Amniotic stem cell (primary cell): Measurements from ENCODE around the gene ADARB2.

ENCODE experiments used
- DNase-seq: peaks from one replicate; lab custom pipeline; 2025; lab: John Stamatoyannopoulos, UW

Gene ADARB2

GRCh38 chr10:1663226-1663625, 74.1 kb downstream of the ADARB2 start:
- DNase-seq = no peak

GRCh38 chr10:1662438-1663025, 74.8 kb downstream of the ADARB2 start:
- DNase-seq = no peak

GRCh38 chr10:1661859-1662437, 75.4 kb downstream of the ADARB2 start:
- no peak for DNase-seq

GRCh38 chr10:1661416-1661815, 75.9 kb downstream of the ADARB2 start:
- DNase-seq = no peak

GRCh38 chr10:1660815-1661214, 76.5 kb downstream of the ADARB2 start:
- DNase-seq = no peak

GRCh38 chr10:1660386-1660785, 76.9 kb downstream of the ADARB2 start:
- no peak for DNase-seq

GRCh38 chr10:1659221-1659791, 78.0 kb downstream of the ADARB2 start:
- no peak for DNase-seq

GRCh38 chr10:1658658-1659057, 78.7 kb downstream of the ADARB2 start:
- no peak for DNase-seq

- no peak for DNase-seq
Observed at GRCh38 chr10:1657479-1657878, 79.8 kb downstream of the ADARB2 start.

- no peak for DNase-seq
Observed at GRCh38 chr10:1655367-1655766, 82.0 kb downstream of the ADARB2 start.

GRCh38 chr10:1654811-1655356, 82.4 kb downstream of the ADARB2 start:
- no peak for DNase-seq

- DNase-seq = no peak
Observed at GRCh38 chr10:1654247-1654646, 83.1 kb downstream of the ADARB2 start.

GRCh38 chr10:1653321-1653720, 84.0 kb downstream of the ADARB2 start:
- DNase-seq = no peak

GRCh38 chr10:1652151-1652550, 85.2 kb downstream of the ADARB2 start:
- no peak for DNase-seq

- no peak for DNase-seq
Observed at GRCh38 chr10:1651270-1651966, 85.9 kb downstream of the ADARB2 start.

GRCh38 chr10:1650542-1651269, 86.6 kb downstream of the ADARB2 start:
- DNase-seq = no peak

- no peak for DNase-seq
Observed at GRCh38 chr10:1648648-1649047, 88.7 kb downstream of the ADARB2 start.

GRCh38 chr10:1646332-1646731, 91.0 kb downstream of the ADARB2 start:
- no peak for DNase-seq

- no peak for DNase-seq
Observed at GRCh38 chr10:1645896-1646295, 91.4 kb downstream of the ADARB2 start.

GRCh38 chr10:1644191-1644711, 93.1 kb downstream of the ADARB2 start:
- DNase-seq = no peak

GRCh38 chr10:1643908-1644179, 93.5 kb downstream of the ADARB2 start:
- no peak for DNase-seq

GRCh38 chr10:1643161-1643907, 94.0 kb downstream of the ADARB2 start:
- no peak for DNase-seq
